ENCODE data around the gene NFE2L3.
A peak's percentile ranks its signal among the peaks of the same experiment; 100 is the strongest.

The NFE2L3 gene

GRCh38 chr7:26200444-26201246, 48.6 kb downstream of the NFE2L3 start, which contains the start of gene HNRNPA2B1:
Gene HNRNPA2B1, minus strand, starts transcription at chr7:26200746. Its CDS starts 169 bp downstream, at chr7:26200577.
- DNase-seq, result peak; percentile 92 to 99 (median 96)

GRCh38 chr7:26201247-26202018, 49.4 kb downstream of the NFE2L3 start, which contains the start of gene CBX3:
Gene CBX3, plus strand, starts transcription at chr7:26201745. Its CDS starts 1,254 bp downstream, at chr7:26202999.
- peak; percentile 74 to 96 (median 81) for DNase-seq

- peak in 4 of 5 donors; percentile 30 to 56 (median 43) for DNase-seq
Measured at GRCh38 chr7:26202019-26202990, 50.3 kb downstream of the NFE2L3 start.

GRCh38 chr7:26203016-26203415, 51.0 kb downstream of the NFE2L3 start:
- DNase-seq, result no peak

- DNase-seq, result no peak
Measured at GRCh38 chr7:26208040-26208439, 56.0 kb downstream of the NFE2L3 start.

- no peak for DNase-seq
Measured at GRCh38 chr7:26212921-26213718, 61.1 kb downstream of the NFE2L3 start.

GRCh38 chr7:26213807-26214515, 62.0 kb downstream of the NFE2L3 start:
- no peak for DNase-seq

GRCh38 chr7:26216049-26216448, 64.1 kb downstream of the NFE2L3 start:
- DNase-seq, result peak in 1 of 5 donors; percentile 34

- no peak for DNase-seq
Measured at GRCh38 chr7:26224359-26224758, 72.4 kb downstream of the NFE2L3 start.

- no peak for DNase-seq
Measured at GRCh38 chr7:26227987-26228386, 76.0 kb downstream of the NFE2L3 start.

GRCh38 chr7:26233902-26234511, 82.0 kb downstream of the NFE2L3 start:
- no peak for DNase-seq

Measured in T-helper 1 cell (primary cell).